OCI-LY7 (cell line): ENCODE data around the gene NFYC. TPM values are rescaled to one million over a fixed set of nuclear protein-coding genes. Genes with fewer than 3 reads are reported as not detected.

Experiments used
- BruUV-seq: library from RNA; stranded (reverse); fragments of 400-500 nt; replicated peaks from 2 replicates; lab custom pipeline; 2021; lab: Mats Ljungman, UMichigan
- CTCF ChIA-PET: fragments of 300-600 bp; sonication (Branson Sonifier 250); formaldehyde crosslinking; loops from one replicate; lab custom pipeline; 2022; ENCODE audit warnings: antibody characterized with exemption; ENCODE audit not compliant: unreplicated experiment; lab: Charles Lee
- POLR2A ChIA-PET: fragments of 300-600 bp; sonication (Branson Sonifier 250); formaldehyde crosslinking; loops from one replicate; lab custom pipeline; 2022; ENCODE audit warnings: antibody characterized with exemption; lab: Charles Lee
- DNase-seq: peaks from one replicate; pipeline ENCODE4 v3.0.0-alpha.2; 2015; ENCODE audit warnings: low spot score
- H2AFZ ChIP-seq: fragments of 200-600 bp; sonication (generic), shearing (Covaris generic); 2 replicates; pipeline ENCODE4 v1.6.1; 2014; ENCODE audit warnings: mild to moderate bottlenecking, antibody characterized with exemption, low read length, moderate library complexity
- H3K27ac ChIP-seq: fragments of 200-600 bp; sonication (generic); 2 replicates; pipeline ENCODE4 v1.5.1; 2014; ENCODE audit warnings: mixed run types, low read depth, mild to moderate bottlenecking, moderate library complexity, low read length, inconsistent platforms; ENCODE audit not compliant: poor library complexity, severe bottlenecking
- H3K36me3 ChIP-seq: fragments of 200-600 bp; sonication (generic); 2 replicates; pipeline ENCODE4 v1.6.1; 2014; ENCODE audit warnings: mild to moderate bottlenecking, antibody characterized with exemption, low read length, moderate library complexity, mixed read lengths; ENCODE audit not compliant: insufficient read depth
- H3K4me1 ChIP-seq: fragments of 200-600 bp; sonication (generic); 2 replicates; pipeline ENCODE4 v1.5.1; 2014; ENCODE audit warnings: mild to moderate bottlenecking, low read length; ENCODE audit not compliant: insufficient read depth, poor library complexity, severe bottlenecking
- H3K4me2 ChIP-seq: fragments of 200-600 bp; sonication (generic); 2 replicates; pipeline ENCODE4 v1.6.1; 2014; ENCODE audit warnings: mild to moderate bottlenecking, low read length
- H3K4me3 ChIP-seq: fragments of 200-600 bp; sonication (generic); 2 replicates; pipeline ENCODE4 v1.5.1; 2014; ENCODE audit warnings: mild to moderate bottlenecking, low read depth, low read length; ENCODE audit not compliant: poor library complexity, severe bottlenecking
- H3K79me2 ChIP-seq: fragments of 200-600 bp; sonication (generic); 2 replicates; pipeline ENCODE4 v1.6.1; 2016; ENCODE audit warnings: low read depth, mild to moderate bottlenecking, low read length, moderate library complexity, mixed read lengths; ENCODE audit not compliant: insufficient read depth
- H3K9me2 ChIP-seq: fragments of 200-600 bp; sonication (generic); 2 replicates; pipeline ENCODE4 v1.6.1; 2016; ENCODE audit warnings: mild to moderate bottlenecking, low read length, mixed read lengths; ENCODE audit not compliant: insufficient read depth
- H3K9me3 ChIP-seq: fragments of 200-600 bp; sonication (generic); 2 replicates; pipeline ENCODE4 v1.6.1; 2014; ENCODE audit warnings: mild to moderate bottlenecking, mixed run types, low read length, mixed read lengths
- H4K20me1 ChIP-seq: fragments of 200-600 bp; sonication (generic); 2 replicates; pipeline ENCODE4 v1.6.1; 2014; ENCODE audit warnings: mild to moderate bottlenecking, antibody characterized with exemption, low read length, moderate library complexity, mixed read lengths; ENCODE audit not compliant: insufficient read depth
- CTCF ChIP-seq: fragments of 200-600 bp; sonication (generic); conservative IDR thresholded peaks from 2 replicates; pipeline ENCODE4 v1.5.1; 2014; ENCODE audit warnings: mild to moderate bottlenecking, antibody characterized with exemption, low read length, moderate library complexity, mixed read lengths
- EZH2phosphoT487 ChIP-seq: fragments of 200-600 bp; sonication (generic); IDR thresholded peaks from 2 replicates; pipeline ENCODE4 v1.6.1; 2018; ENCODE audit warnings: low read depth, borderline replicate concordance, mild to moderate bottlenecking, mixed run types, antibody characterized with exemption, low read length, moderate library complexity, mixed read lengths
- intact Hi-C: fragments of 100-400 bp; cut with micrococcal nuclease; formaldehyde crosslinking; loops from one replicate; pipeline ENCODE4 v1.10.0; 2022; ENCODE audit not compliant: unreplicated experiment
- total RNA-seq, 2 experiments: library from RNA; depleted of rRNA in 1 of 2; stranded (reverse); fragments of >200 nt in 1 of 2; shearing (Covaris generic) in 1 of 2; gene quantifications; 2 replicates each; pipeline ENCODE4 v1.2.3, GENCODE V29; 2014 to 2022

The NFYC gene
- total RNA-seq, 2 experiments from 2014 or later = 39.1 to 71.0 TPM

GRCh38 chr1:40763742-40764532 is 72.4 kb downstream of the NFYC start:
- CTCF ChIA-PET = interaction anchor here (1.7 kb wide), 1 partner anchor 11 kb away, joined by 10 read pairs; no protein-coding TSS in a partner anchor
- POLR2A ChIA-PET = interaction anchor here (1.0 to 1.4 kb wide), 4 partner anchors 8 to 29 kb away, joined by 3 to 6 read pairs (median 3); no protein-coding TSS in a partner anchor
- TF ChIP-seq EZH2phosphoT487 = no peak
- no peak for TF ChIP-seq CTCF
- H3K9me2 ChIP-seq = no peaks in the 10 kb centered on the region
- H3K4me3 ChIP-seq = no peak overlapping the region
- H3K4me2 ChIP-seq = no peak overlapping the region
- no peak overlapping the region for H2AFZ ChIP-seq
- no peaks in the 10 kb centered on the region for H3K9me3 ChIP-seq
- H3K27ac ChIP-seq = no peak overlapping the region
- H3K36me3 ChIP-seq = peaks cover 97% of the 10 kb centered on the region
- intact Hi-C loops = no loop called here
- H3K79me2 ChIP-seq = no peaks in the 10 kb centered on the region
- BruUV-seq = no TSS peak
- no peaks in the 10 kb centered on the region for H4K20me1 ChIP-seq
- DNase-seq = no peak
- H3K4me1 ChIP-seq = peaks cover 10% of the 10 kb centered on the region

- CTCF ChIA-PET = interaction anchor here (0.6 to 1.7 kb wide), 2 partner anchors 10 to 39 kb away, joined by 3 to 10 read pairs; no protein-coding TSS in a partner anchor
Observed at GRCh38 chr1:40764981-40765380, 73.5 kb downstream of the NFYC start.

More at GRCh38 chr1:40764981-40765380, 73.5 kb downstream of the NFYC start:
- no peak overlapping the region for H3K4me2 ChIP-seq
- H3K4me3 ChIP-seq = no peak overlapping the region
- no peak overlapping the region for H3K27ac ChIP-seq
- no TSS peak for BruUV-seq
- TF ChIP-seq CTCF = no peak
- no peak for TF ChIP-seq EZH2phosphoT487
- H3K9me2 ChIP-seq = no peaks in the 10 kb centered on the region
- no peaks in the 10 kb centered on the region for H4K20me1 ChIP-seq
- peaks cover 10% of the 10 kb centered on the region for H3K4me1 ChIP-seq
- H3K9me3 ChIP-seq = no peaks in the 10 kb centered on the region
- DNase-seq = no peak
- no peak overlapping the region for H2AFZ ChIP-seq
- intact Hi-C loops = no loop called here
- POLR2A ChIA-PET = interaction anchor here (1.0 to 1.4 kb wide), 5 partner anchors 9 to 30 kb away, joined by 3 to 6 read pairs (median 3); no protein-coding TSS in a partner anchor
- H3K79me2 ChIP-seq = no peaks in the 10 kb centered on the region
- peaks cover 97% of the 10 kb centered on the region for H3K36me3 ChIP-seq
